NCI-H748 (cell line): ENCODE data around the gene LCAT.

ENCODE experiments used
- DNase-seq: peaks from one replicate; lab custom pipeline; 2025; ENCODE audit not compliant: unreplicated experiment; lab: John Stamatoyannopoulos, UW

LCAT gene

DNA sequence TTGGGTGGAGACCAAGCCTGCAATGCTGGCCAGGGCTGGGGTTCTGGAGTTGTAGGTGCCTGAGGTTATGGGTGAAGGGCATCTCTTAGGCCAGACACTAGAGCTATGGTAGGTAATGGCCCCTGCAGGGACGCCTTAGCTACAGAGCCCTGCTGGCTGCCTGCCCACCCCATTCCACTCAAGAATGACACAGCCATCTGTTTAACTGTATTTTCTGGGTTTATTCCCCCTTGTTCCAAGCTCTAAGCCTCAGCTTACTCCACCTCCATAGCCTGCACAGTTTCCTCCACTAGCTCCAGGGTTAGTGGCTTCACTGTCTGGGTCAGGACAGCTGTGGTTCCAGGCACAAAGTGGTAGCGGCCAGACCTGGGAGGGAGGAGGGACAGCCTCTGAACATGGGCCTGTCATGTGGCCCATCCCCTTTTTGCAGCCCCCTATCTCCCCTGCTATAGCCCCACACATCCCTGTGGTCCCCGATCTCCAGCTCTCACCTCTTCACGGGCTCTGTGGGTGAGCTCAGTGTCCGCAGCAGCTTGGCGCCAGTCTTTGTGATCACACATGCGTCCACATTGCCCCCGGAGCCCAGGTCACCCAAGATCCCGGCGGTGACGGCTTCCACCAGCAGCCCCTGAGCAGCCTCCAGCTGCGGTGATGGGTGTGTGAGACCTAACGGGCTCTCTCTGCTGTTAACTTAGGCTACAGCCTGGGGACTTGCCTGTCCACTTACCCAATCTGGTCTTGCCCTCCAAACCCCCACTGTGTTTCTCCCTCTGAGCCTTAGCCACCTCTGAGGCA, 9.4 kb downstream of the LCAT start:
- no peak for DNase-seq

DNA sequence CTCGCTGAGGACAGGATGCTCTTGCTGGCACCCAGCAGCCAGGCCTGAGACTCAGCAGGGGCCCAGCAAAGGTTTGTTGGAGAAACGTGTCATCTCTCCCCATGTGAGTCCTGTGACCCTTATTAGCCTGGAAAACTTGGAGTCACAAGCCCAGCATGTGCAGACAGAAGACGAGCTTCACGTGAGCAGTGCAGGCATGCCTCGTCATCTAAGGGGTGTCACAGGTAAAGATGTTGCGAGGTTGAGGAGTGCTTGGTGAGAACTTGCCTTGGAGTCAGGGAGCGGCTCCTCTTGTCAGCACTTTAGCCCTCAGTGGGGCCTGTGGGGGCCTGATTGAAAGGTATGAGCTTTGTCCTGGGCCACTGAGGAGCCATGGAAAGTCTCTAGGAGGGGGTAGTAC, 10.1 kb downstream of the LCAT start:
- no peak for DNase-seq

DNA sequence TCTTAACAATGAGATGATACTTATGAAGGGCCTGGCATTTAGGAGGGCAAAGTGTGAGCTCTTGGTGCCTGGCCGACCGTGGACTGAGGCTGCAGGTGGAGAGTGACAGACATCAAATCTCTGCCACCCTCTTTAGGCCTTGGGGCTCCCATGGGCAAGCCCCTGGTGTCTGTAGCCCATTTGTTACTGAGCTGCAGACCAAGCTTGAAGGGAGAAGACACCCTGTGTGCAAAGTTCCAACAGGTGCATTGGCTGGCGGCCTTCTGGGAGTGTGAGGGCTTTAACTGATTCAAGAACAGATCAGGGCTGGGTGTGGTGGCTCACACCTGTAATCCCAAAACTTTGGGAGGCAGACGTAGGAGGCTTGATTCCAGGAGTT, 11.5 kb downstream of the LCAT start:
- DNase-seq, result no peak

DNA sequence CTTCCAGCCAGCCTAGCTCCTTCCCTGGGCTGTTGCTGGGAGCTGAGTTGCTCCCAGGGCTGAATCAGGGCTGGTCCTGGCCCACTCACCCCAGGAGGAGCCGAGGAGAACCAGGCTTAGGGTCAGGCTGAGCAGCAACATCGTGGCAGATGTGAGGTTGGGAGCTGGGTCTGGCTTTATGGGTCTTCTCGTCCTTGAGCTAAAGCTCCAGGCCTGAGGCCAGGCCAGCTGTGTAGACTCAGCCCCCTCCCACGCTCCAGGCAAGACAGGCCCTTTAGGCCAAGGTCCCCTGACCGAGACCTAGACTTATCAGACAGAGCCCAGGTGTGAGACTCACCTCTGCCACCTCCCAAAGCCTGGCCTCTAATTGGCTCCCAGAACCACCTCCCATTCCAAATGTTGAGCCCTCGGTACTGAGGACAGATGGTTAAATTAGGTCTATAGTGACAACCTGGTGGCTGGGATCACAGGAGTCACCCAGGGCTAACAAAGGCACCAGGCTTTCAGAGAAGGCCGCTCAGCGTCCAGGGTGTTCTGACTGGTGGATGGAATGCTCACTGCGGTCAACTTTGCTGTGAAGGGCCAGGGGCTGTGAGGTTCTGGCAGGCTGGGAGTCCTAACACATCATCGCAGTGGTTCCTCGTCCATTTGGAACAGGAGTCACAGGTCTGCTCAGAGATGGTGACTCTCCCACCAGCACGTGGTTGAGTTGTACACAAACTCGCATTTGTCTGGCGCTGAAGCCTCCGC, 12.0 kb downstream of the LCAT start, which contains the start of gene CTRL:
TSS of gene CTRL (minus strand) at position 151 of the 750 bp plus-strand sequence. CDS start at position 141, 10 bp downstream.
- DNase-seq, result no peak

DNA sequence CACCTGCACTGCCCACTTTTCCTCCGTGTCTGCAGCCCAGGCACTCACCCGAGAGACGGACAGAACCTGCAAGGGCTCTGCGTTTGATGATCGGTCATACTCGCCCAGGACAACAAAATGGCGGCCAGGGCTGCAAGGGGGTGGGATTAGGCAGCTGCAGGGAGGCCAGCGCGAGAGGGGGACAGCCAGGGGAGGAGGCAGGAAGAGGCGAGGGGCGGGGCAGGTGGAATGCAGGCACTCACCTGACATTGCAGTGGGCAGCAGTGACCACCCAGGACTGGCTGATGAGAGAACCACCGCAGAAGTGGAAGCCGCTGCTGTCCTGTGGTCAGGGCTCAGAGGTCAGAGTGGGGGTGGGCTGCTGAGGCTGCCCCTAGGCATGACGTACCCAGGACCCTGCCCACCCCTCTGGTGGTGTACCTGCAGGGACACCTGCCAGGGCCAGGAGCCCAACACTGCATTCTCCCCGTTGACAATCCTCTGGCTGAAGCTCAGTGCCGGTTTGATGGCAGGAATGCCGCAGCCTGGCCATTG, 13.2 kb downstream of the LCAT start:
- no peak for DNase-seq

DNA sequence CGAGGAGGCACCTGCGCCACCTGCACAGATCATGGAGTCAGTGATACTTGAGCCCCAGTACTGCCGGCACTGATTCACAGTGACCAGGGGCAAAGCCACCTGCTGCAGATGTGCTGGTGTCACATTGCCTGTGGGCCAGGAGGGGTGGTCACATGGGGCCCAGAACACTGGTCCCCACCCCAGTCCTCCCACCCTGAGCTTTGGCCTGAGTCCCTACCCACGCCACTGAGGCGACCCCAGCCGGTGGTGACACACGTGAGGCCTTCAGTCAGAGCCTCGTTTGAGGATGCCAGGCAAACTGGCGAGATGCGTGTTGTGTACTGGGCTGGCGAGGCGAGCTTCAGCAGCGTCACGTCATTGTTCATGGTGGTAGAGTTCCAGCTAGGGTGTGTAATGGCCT, 13.7 kb downstream of the LCAT start:
- DNase-seq, result no peak

DNA sequence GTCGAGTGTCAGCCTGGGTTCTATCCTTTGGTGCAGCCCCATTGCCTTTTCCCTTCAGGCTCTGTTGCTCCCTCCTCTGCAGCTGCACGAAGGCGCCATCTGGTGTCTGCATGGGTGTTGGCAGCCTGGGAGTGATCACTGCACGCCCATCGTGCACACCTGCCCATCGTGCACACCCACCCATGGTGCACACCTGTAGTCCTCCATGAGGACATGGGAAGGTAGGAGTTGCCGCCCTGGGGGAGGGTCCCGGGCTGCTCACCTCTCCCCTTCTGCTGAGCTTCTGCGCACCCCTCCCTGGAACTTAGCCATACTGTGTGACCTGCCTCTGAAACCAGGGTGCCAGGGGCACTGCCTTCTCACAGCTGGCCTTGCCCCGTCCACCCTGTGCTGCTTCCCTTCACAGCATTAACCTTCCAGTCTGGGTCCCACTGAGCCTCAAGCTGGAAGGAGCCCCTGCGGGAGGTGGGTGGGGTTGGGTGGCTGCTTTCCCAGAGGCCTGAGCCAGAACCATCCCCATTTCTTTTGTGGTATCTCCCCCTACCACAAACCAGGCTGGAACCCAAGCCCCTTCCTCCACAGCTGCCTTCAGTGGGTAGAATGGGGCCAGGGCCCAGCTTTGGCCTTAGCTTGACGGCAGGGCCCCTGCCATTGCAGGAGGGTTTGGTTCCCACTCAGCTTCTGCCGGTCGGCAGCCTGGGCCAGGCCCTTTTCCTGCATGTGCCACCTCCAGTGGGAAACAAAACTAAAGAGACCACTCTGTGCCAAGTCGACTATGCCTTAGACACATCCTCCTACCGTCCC, 15.2 kb downstream of the LCAT start:
- peak; percentile 66 for DNase-seq

DNA sequence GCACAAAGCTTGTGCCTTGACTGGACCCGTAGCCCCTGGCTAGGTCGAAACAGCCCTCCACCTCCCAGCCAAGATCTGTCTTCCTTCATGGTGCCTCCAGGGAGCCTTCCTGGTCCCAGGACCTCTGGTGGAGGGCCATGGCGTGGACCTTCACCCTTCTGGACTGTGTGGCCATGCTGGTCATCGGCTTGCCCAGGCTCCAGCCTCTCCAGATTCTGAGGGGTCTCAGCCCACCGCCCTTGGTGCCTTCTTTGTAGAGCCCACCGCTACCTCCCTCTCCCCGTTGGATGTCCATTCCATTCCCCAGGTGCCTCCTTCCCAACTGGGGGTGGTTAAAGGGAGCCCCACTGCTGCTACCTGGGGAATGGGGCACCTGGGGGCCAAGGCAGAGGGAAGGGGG, 15.8 kb downstream of the LCAT start:
- DNase-seq, result no peak

DNA sequence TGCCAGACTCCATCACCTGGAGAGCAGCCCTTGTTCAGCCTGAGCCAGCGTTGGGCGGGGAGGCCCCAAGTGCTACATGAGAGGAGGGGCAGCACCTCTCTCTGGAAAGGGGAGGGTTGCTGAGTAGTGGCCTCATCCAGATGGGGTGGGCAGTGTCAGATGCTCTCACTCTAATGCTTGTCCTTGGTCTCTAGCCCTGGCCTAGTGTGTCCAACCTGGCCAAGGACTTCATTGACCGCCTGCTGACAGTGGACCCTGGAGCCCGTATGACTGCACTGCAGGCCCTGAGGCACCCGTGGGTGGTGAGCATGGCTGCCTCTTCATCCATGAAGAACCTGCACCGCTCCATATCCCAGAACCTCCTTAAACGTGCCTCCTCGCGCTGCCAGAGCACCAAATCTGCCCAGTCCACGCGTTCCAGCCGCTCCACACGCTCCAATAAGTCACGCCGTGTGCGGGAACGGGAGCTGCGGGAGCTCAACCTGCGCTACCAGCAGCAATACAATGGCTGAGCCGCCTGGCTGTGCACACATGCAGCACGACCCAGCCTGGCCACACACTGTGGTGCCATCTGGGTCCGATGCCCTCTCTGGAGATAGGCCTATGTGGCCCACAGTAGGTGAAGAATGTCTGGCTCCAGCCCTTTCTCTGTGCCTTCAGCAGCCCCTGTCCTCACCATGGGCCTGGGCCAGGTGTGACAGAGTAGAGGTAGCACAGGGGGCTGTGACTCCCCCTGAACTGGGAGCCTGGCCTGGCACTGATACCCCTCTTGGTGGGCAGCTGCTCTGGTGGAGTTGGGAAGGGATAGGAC, 16.6 kb downstream of the LCAT start:
- no peak for DNase-seq

DNA sequence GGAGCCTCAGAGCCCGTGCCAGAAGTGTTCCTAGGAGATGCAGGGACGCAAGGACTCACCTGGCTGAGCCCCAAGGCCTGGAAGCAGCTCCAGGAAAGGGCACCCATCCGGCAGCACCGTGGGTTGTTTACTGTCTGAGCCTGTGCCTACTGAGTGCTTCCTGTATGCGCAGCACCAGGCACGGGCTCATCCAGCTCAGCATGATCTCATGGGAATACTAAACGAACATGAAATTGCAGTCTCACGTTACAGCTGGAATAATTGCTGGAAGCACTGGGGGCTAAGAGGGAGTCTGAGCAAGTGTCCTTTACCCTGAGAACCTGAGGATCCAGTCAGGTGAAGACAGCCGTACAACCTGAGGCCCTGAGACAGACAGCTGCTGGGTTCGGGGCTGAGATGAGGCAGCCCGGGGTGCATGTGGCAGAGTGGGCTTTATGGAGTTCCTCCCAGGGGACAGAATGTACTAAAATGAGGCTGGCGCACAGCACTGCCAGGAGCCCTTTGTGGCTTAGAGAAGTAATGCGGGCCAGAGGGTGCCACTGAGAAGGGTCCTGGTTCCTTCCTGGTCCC, 17.7 kb downstream of the LCAT start:
- DNase-seq, result peak; percentile 72

DNA sequence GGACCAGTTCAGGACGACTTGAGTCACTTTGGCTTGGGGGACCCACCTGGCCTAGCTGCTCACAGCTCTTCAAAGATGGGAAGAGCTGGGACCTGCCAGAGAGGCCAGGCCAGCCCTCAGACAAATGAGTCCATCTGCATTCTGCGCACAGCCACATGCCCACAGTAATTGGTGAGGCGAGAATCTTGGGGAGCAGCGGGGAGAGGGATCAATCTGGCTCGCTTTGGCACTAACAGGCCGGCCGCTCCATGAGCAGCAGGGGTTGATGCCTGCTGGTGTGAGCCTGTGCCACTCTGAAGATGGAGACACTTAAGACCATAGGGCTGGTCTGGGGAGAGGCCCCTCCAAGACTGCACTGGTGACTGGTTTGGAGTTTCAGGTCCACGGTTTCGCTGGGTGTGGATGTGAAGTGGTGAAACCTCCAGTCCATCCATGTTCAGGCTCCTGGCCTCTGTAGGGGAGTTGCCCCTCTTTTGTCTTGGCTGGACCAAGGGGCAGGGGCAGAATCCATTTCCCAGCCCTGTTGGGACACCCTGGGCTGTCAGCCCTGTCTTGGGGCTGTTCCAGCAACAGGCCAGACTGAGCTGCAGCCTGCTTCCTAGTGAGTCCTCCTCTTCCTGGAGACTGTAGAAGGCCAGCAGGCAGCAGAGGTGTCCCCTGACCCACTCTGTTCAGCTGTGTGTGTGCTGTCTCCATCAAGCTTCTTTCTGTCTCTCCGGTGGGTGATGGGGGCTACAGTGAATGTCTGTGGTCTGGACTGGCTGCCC, 19.6 kb downstream of the LCAT start:
- no peak for DNase-seq

DNA sequence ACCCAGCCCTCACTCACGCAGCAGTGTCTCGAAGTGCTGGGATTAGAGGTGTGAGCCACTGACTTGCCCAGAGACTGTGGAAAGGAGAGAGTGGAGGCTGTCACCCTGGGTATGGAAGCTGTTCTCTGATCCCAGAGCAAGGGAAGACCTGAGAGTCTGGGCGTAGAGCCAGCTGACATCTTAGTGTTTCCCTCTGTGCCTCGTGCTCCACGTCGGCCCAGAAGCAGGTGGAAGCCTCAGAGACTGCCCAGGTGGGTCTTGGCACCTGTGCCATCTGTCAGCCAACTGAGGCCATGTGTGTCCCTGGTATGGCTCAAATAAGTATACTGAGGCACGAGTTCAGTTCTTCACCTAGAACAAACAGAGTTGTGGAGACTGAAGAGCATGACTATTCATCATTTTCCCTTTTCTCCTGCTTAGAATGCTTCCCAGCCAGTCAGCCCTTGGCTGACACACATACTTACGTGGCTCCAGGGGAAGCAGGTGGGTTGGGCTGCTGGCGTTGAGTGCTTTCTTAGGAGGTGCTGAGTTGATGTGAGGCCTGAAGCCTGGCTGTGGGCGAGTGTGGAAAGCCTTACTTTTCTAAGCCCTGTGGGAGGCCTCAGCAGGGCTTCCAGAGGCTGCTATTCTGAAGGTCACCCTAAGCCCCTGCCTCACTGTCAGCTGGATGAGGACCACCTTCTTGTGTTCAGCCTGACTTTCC, 20.4 kb downstream of the LCAT start:
- DNase-seq, result no peak

DNA sequence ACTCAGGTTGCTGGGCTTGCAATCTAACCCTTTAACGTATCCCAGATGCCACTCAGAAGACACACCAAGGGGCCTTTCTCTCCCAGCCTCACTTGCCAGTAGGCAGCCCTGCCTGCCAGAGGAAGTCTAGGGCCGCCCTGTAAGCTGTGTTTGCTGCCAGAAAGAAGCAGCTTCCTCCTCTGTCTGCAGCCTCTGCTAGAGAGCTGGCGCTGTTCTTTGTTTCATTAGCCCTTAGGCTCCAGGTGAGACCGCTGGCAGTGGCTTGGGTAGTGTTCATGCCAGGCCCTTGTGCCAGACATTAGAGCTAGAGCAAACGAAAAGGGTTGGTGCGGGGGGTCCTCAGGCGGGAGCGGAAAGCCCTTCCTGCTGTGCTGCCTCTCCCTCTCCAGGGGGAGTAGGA, 21.2 kb downstream of the LCAT start:
- DNase-seq, result no peak

DNA sequence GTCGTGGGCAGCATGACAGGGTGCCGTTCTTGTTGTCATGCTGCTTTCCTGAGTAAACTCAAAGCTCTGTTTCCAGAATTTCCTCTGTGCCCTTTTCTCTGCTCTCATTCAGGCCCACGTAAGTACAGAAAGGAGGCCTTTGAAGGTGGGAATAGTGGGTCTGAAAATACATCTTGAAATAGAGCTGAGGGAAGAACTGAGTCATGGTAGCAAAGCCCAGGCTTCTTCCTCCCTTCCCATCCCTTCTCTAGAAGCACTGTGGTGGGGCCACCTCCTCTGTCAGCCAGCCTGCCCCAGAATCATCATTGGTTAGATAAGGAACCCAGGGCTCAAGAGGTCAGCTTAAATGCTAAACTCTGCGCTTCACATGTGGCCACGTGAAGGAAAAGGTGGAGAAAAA, 21.7 kb downstream of the LCAT start:
- no peak for DNase-seq

DNA sequence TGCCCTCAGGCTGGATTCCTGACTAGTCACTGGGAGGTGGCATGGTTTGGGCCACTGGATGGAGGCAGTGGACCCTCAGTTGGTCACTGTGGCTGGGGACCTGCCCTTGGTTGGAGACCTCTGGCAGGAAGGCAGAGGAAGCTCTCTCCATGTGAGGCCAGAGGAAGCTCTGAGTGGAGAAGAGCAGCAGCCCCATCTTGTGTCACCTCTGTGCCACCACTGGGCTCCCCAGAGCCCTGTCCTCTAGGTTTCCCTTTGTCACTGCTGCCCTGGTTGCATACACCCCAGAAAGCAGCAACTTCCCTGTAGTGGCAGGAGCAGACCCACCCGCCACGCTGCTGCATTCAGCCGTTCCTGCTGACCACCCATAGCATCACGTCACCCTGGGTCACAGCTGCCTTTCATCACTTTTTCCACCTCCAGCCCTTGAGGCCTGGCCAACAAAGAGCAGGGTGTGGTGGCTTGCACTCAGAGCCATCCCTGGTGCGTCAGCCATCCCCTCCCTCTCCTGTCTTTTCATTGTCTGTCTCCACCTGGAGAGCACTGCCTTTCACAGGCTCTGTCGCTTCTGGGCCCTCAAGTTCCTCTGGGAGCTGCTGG, 24.2 kb downstream of the LCAT start:
- no peak for DNase-seq

DNA sequence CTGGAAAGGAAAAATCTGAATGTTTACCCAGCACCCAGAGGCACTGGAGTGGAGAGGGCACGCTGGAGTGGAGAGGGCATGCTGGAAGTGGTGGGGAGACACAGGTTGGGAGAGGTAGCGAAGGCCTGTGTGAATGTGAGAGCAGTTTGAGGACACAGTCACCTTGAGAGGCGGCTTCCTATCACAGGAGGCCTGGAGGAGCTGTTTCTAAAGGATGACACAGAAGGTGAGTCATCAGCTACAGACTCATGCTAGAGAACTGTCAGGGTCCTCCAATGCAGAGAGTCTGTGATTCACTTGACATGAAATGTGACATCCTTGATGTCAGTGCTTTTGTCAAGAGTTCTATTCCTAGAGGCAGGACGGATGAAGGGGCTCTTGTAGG, 26.1 kb downstream of the LCAT start:
- no peak for DNase-seq

DNA sequence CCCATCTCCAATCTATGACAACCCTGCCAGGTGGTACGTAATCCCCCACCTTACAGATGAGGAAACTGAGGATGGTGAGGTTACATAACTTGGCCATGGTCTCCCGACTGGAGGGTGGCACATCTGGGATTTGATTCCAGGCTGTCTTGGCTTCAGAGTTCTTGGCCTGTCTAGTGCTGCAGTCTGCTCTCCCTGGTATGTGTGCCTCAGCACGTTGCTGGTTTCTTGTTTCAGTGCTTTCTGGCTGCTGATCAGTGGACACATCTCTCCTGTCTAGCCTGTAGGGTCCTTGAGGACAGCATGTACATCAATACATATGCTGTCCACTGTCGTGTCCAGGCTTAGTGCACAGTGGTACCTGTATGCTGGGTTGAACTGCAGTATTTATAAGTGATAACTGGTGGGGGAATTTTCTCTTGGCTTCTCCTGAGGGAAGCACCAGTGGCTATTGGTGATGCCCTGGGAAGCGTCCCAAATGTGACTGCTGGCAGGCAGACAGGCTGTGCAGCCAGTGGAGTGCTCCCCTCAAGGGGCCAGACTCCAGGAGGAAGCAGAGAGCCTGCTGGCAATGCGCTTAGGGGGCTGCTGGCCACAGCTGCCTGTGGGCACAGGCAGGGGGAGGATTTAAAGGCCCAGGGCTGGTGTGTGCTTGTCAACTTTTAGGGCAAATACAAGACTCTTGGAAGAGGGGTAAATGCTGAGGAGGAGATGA, 26.6 kb downstream of the LCAT start:
- no peak for DNase-seq
